Aorta (tissue), 5 donors: ENCODE results near the gene PPP6R3. TPM values are rescaled to one million over a fixed set of nuclear protein-coding genes. Genes with fewer than 3 reads are reported as not detected.

Experiments used
- ATAC-seq: fragments of 200-7000 bp; cut with Tn5 transposase; one replicate; pipeline ENCODE4 v1.9.1; 2022; ENCODE audit warnings: moderate library complexity; ENCODE audit not compliant: low FRiP score
- DNase-seq, 2 donors: peaks; one replicate each; pipeline ENCODE4 v3.0.0-alpha.2; 2020
- H3K27ac ChIP-seq, 2 donors: one replicate each; pipeline ENCODE4 v1.5.1; 2013; ENCODE audit warnings: low read length in 2 of 2, mild to moderate bottlenecking in 2 of 2, moderate library complexity in 2 of 2, control low read depth in 1 of 2, inconsistent platforms in 1 of 2, low read depth in 1 of 2
- H3K27me3 ChIP-seq, 2 donors: one replicate each; pipeline ENCODE4 v1.6.1; 2013; ENCODE audit warnings: control low read depth in 1 of 2, low read length in 1 of 2, mild to moderate bottlenecking in 1 of 2, moderate library complexity in 1 of 2; ENCODE audit not compliant: insufficient read depth in 2 of 2, control insufficient read depth in 1 of 2
- H3K36me3 ChIP-seq, 2 donors: one replicate each; pipeline ENCODE4 v1.6.1; 2013; ENCODE audit warnings: control low read depth in 1 of 2, low read length in 1 of 2, mild to moderate bottlenecking in 1 of 2; ENCODE audit not compliant: insufficient read depth in 2 of 2, control insufficient read depth in 1 of 2
- H3K4me1 ChIP-seq, 2 donors: one replicate each; pipeline ENCODE4 v1.6.1; 2013; ENCODE audit warnings: low read length in 2 of 2, control low read depth in 1 of 2, mild to moderate bottlenecking in 1 of 2, moderate library complexity in 1 of 2; ENCODE audit not compliant: insufficient read depth in 2 of 2, control insufficient read depth in 1 of 2
- H3K4me3 ChIP-seq, 2 donors: one replicate each; pipeline ENCODE4 v1.5.1; 2013; ENCODE audit warnings: low read length in 2 of 2, control low read depth in 1 of 2, mild to moderate bottlenecking in 1 of 2
- H3K9me3 ChIP-seq: one replicate; pipeline ENCODE4 v1.6.1; 2013; ENCODE audit warnings: mild to moderate bottlenecking, low read length; ENCODE audit not compliant: control insufficient read depth
- WGBS, 2 donors: extraction: QIAGEN DNeasy Blood & Tissue Kit; methylation state at CpG; one replicate each; pipeline ENCODE4 v1.1.7; 2013; 5-methylcytosine and 5-hydroxymethylcytosine counted together
- intact Hi-C, 2 donors: fragments of 100-400 bp; cut with DNase I; formaldehyde crosslinking; loops; one replicate each; pipeline versions ENCODE4 v1.14.2 to v1.15.0; 2022
- polyA plus RNA-seq, 2 donors: library from polyadenylated mRNA; stranded (reverse); fragments of 200-250 nt; gene quantifications; one replicate each; pipeline ENCODE4 v1.2.3, GENCODE V29; 2013
- total RNA-seq, 2 donors: library from RNA; stranded (reverse); fragmentation: NEBNext Ultra II Directional; extraction: Animal tissue kit (Norgen Biotek cat#: 25700); gene quantifications; one replicate each; pipeline ENCODE4 v1.2.1, GENCODE V29; 2021
- donor health status: healthy with polysubstance abuse.
- donor health status: Bipolar disorder and iron deficiency.
- donor health status: DM: no; HTN: no; CAD: no.
- donor health status: DM: no; HTN: no; CAD: no.
- donor health status: DM: yes; HTN: yes; CAD: no.

The PPP6R3 gene
- total and polyA plus RNA-seq, 4 donors, result 18.8 to 109 (median 65.4) TPM

DNA sequence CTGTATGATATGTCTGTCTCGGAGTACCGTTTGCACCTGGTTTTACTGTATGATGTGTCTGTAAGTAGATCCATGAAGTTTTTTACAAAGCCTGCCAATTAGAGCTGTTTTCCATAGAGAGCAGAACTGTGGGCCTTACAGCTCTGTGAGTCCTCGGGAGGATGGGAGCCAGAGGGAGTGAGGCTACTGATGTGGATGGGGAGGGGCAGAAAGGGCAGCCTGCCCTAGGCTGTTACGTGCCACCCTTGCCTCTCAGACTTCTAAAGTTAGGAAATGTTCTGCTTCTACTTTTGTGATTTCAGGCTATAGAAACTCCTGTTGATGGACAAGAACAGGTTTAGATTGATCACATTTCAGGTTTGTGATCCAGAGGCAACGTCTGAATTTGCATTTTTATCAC, 105.2 kb downstream of the PPP6R3 start:
- ATAC-seq (no peak), DNase-seq (no peak)
- H3K36me3 ChIP-seq, result peaks cover 0 to 2% of the 10 kb centered on the region in 2 donors
- no peak overlapping the region for H3K27ac ChIP-seq
- H3K4me3 ChIP-seq, result no peak overlapping the region
- WGBS, 2 donors, result 42 to 43% methylated on average over 5 of the region's 5 CpGs
- H3K27me3 ChIP-seq, result no peaks in the 10 kb centered on the region
- H3K4me1 ChIP-seq, result peaks cover 0 to 2% of the 10 kb centered on the region in 2 donors
- H3K9me3 ChIP-seq, result no peaks in the 10 kb centered on the region
- intact Hi-C loops, result no loop called here

DNA sequence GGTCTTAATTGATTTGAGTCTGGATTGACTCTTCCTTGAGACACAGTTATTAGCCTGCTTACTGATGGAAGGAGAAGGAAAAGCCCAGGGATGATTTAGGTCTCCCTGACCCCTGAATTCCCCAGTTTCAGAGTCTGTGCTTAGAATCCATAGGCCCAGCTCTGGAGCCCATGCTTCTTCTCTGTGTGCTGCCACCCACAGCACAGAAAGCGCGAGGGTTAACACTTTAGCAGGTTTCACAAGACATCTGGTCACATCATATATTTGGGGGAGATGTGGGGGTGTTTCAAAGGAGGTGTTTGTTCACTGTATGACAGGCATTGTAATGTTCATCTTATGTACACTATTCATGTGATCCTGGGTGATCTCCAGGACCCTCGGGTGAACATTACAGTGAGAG, 107.0 kb downstream of the PPP6R3 start:
- DNase-seq (no peak), ATAC-seq (no peak)
- WGBS, 2 donors, result 83 to 84% methylated on average over 3 of the region's 3 CpGs
- H3K4me1 ChIP-seq, result peaks cover 0 to 2% of the 10 kb centered on the region in 2 donors
- intact Hi-C loops, result no loop called here
- no peak overlapping the region for H3K4me3 ChIP-seq
- no peaks in the 10 kb centered on the region for H3K27me3 ChIP-seq
- peaks cover 3 to 4% of the 10 kb centered on the region in 2 donors for H3K36me3 ChIP-seq
- no peak overlapping the region for H3K27ac ChIP-seq
- no peaks in the 10 kb centered on the region for H3K9me3 ChIP-seq

GRCh38 chr11:68569357-68569756, 108.8 kb downstream of the PPP6R3 start:
- DNase-seq, result no peak
- H3K36me3 ChIP-seq, result peaks cover 3 to 6% of the 10 kb centered on the region in 2 donors
- no peaks in the 10 kb centered on the region for H3K9me3 ChIP-seq

GRCh38 chr11:68570691-68571090, 110.1 kb downstream of the PPP6R3 start:
- peaks cover 3 to 6% of the 10 kb centered on the region in 2 donors for H3K36me3 ChIP-seq
- WGBS, 2 donors, result 84 to 86% methylated on average over 1 of the region's 1 CpG
- H3K27me3 ChIP-seq, result no peaks in the 10 kb centered on the region
- intact Hi-C loops, result loop anchor here in 1 of 2 donors (10.0 kb wide), 1 partner anchor 106 kb away; the partner anchor contains the start of gene PPP6R3
- no peak overlapping the region for H3K4me3 ChIP-seq
- H3K27ac ChIP-seq, result no peak overlapping the region
- DNase-seq (no peak), ATAC-seq (no peak)
- H3K4me1 ChIP-seq, result peaks cover 0 to 1% of the 10 kb centered on the region in 2 donors
- H3K9me3 ChIP-seq, result no peaks in the 10 kb centered on the region

More at GRCh38 chr11:68569357-68569756, 108.8 kb downstream of the PPP6R3 start:
- Histone ChIP-seq H3K27ac (no peak overlapping the region), H3K4me3 (no peak overlapping the region), H3K27me3 (no peaks in the 10 kb centered on the region), H3K4me1 (peaks cover 0 to 1% of the 10 kb centered on the region in 2 donors)
- 74 to 80% methylated on average over 1 of the region's 1 CpG for WGBS, 2 donors
- no peak for ATAC-seq
- intact Hi-C loops, result no loop called here

DNA sequence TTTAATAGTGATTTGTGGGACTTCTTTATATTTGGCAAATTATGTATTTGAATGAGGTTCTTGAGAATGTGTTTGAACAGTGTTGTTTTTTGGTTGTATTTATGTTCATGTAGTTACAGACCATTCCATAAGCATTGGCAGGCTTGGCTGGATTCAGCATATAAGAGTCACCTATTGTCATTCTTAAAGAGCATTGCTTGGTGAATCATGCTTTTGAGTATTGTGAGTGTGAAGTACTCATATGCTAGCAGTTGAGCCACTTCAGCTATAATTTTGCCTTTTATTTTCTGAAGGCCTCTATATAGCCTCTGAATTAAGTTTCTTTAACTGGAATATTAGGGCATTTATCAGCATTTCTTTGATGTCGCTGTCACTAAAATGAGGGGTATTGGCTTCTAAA, 113.8 kb downstream of the PPP6R3 start:
- peaks cover 3 to 7% of the 10 kb centered on the region in 2 donors for H3K36me3 ChIP-seq
- WGBS, 2 donors, result 96 to 98% methylated on average over 1 of the region's 1 CpG
- intact Hi-C loops, result loop anchor here in 1 of 2 donors (10.0 kb wide), 1 partner anchor 110 kb away; the partner anchor contains the start of gene PPP6R3
- ATAC-seq, result no peak
- H3K27ac ChIP-seq, result no peak overlapping the region
- no peak overlapping the region for H3K4me3 ChIP-seq
- H3K4me1 ChIP-seq, result peaks cover 0 to 1% of the 10 kb centered on the region in 2 donors
- H3K9me3 ChIP-seq, result no peaks in the 10 kb centered on the region
- DNase-seq, result no peak
- no peaks in the 10 kb centered on the region for H3K27me3 ChIP-seq

DNA sequence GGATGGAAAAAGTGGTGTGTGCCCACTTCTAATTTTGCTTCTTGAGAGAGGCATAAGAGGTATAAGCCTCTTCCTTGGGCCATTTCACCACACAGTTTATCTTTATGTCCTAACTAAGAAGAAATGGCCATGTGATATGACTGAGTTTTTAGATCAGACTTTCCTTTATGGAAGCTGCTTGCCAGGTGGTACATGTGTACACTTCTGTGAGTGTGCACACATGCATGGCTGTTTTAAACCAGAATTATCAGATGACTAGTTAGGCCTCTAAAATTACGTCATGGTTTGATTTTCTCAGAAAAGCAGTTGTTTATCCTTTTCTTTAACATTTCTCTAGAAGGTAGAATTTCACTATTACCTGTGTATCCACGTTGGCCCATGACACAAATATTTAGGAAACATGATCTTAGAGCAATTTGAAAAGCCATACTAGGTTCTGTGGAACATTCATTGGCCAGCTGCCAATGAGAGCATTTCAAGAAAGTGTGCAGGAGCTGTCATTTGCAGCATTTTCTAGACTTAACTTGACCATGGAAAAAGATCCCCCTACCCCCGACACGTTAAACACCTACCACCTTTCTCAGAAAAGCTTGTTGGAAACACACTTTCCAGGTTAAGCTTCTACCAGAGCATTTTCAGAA, 114.6 kb downstream of the PPP6R3 start:
- Histone ChIP-seq H3K36me3 (peaks cover 3 to 11% of the 10 kb centered on the region in 2 donors), H3K27me3 (no peaks in the 10 kb centered on the region), H3K4me1 (peaks cover 0 to 1% of the 10 kb centered on the region in 2 donors), H3K27ac (no peak overlapping the region), H3K9me3 (no peaks in the 10 kb centered on the region), H3K4me3 (no peak overlapping the region)
- no peak for ATAC-seq
- intact Hi-C loops, result loop anchor here (5.0 to 10.0 kb wide), 2 partner anchors 33 to 110 kb away; partner anchors contain the start of gene PPP6R3 (in 1 of the 2)
- 67 to 70% methylated on average over 4 of the region's 4 CpGs for WGBS, 2 donors
- DNase-seq, result no peak

GRCh38 chr11:68579455-68579854, 118.9 kb downstream of the PPP6R3 start:
- no peak for DNase-seq
- Histone ChIP-seq H3K36me3 (peaks cover 0 to 7% of the 10 kb centered on the region in 2 donors), H3K4me1 (peaks cover 2 to 18% of the 10 kb centered on the region in 2 donors), H3K27ac (no peak overlapping the region), H3K9me3 (no peaks in the 10 kb centered on the region), H3K4me3 (no peak overlapping the region), H3K27me3 (no peaks in the 10 kb centered on the region)
- WGBS, 2 donors, result 75 to 79% methylated on average over 5 of the region's 5 CpGs
- no peak for ATAC-seq
- intact Hi-C loops, result loop anchor here (5.0 to 10.0 kb wide), 2 partner anchors 37 to 115 kb away; partner anchors contain the start of gene PPP6R3 (in 1 of the 2)

GRCh38 chr11:68581439-68581838, 120.9 kb downstream of the PPP6R3 start:
- H3K36me3 ChIP-seq, result peaks cover 0 to 7% of the 10 kb centered on the region in 2 donors
- no peak overlapping the region for H3K4me3 ChIP-seq
- H3K27ac ChIP-seq, result peak overlapping the region; percentile 19 to 80
- H3K4me1 ChIP-seq, result peaks cover 2 to 18% of the 10 kb centered on the region in 2 donors
- WGBS, 2 donors, result 71% methylated on average over 4 of the region's 4 CpGs
- intact Hi-C loops, result no loop called here
- H3K27me3 ChIP-seq, result no peaks in the 10 kb centered on the region
- ATAC-seq (peak; percentile 39), DNase-seq (no peak)
- H3K9me3 ChIP-seq, result no peaks in the 10 kb centered on the region

- H3K27ac ChIP-seq, result peak overlapping the region; percentile 19 to 80
- ATAC-seq, result no peak
- intact Hi-C loops, result no loop called here
Observed at GRCh38 chr11:68581901-68582300, 121.3 kb downstream of the PPP6R3 start.

More at GRCh38 chr11:68581901-68582300, 121.3 kb downstream of the PPP6R3 start:
- H3K9me3 ChIP-seq, result no peaks in the 10 kb centered on the region
- no peaks in the 10 kb centered on the region for H3K27me3 ChIP-seq
- DNase-seq, result no peak
- WGBS, 2 donors, result 62 to 67% methylated on average over 3 of the region's 3 CpGs
- peaks cover 0 to 5% of the 10 kb centered on the region in 2 donors for H3K36me3 ChIP-seq
- no peak overlapping the region for H3K4me3 ChIP-seq
- H3K4me1 ChIP-seq, result peaks cover 2 to 18% of the 10 kb centered on the region in 2 donors
